Natural killer cell (primary cell): ENCODE measurements around the gene ETF1. TPM values are rescaled to one million over a fixed set of nuclear protein-coding genes. Genes with fewer than 3 reads are reported as not detected.

Source experiments
- ATAC-seq, 3 donors: fragments of 150-1000 bp in 2 of 3; fragments of 200-7000 bp in 1 of 3; cut with Tn5 transposase; 1 replicate in 1 of 3; 2 replicates in 2 of 3; pipeline ENCODE4 v1.10.0; 2021; ENCODE audit warnings: mild to moderate bottlenecking in 2 of 3, moderate library complexity in 2 of 3
- DNase-seq, 2 donors: peaks; one replicate each; pipeline versions ENCODE4 v3.0.0 to v3.0.0-alpha.2; 2013 to 2021; ENCODE audit warnings: mixed read lengths in 1 of 2
- H3K27ac ChIP-seq: one replicate; pipeline ENCODE4 v1.5.1; 2013; ENCODE audit warnings: mild to moderate bottlenecking, low read length
- H3K27me3 ChIP-seq: one replicate; pipeline ENCODE4 v1.6.1; 2013; ENCODE audit warnings: low read length; ENCODE audit not compliant: control insufficient read depth, insufficient read depth
- H3K36me3 ChIP-seq: one replicate; pipeline ENCODE4 v1.6.1; 2013; ENCODE audit warnings: low read length; ENCODE audit not compliant: control insufficient read depth, insufficient read depth
- H3K4me1 ChIP-seq: one replicate; pipeline ENCODE4 v1.6.1; 2013; ENCODE audit warnings: low read length; ENCODE audit not compliant: control insufficient read depth, insufficient read depth
- H3K4me3 ChIP-seq: one replicate; pipeline ENCODE4 v1.5.1; 2013; ENCODE audit warnings: low read length
- H3K9me3 ChIP-seq: one replicate; pipeline ENCODE4 v1.6.1; 2013; ENCODE audit warnings: low read length; ENCODE audit not compliant: control insufficient read depth, insufficient read depth
- H3K27ac Mint-ChIP-seq, 2 donors: one replicate each; pipeline ENCODE4 v1.8.0; 2022; ENCODE audit warnings: mild to moderate bottlenecking in 2 of 2, mixed read lengths in 2 of 2, moderate library complexity in 1 of 2
- H3K27me3 Mint-ChIP-seq, 2 donors: one replicate each; pipeline ENCODE4 v1.8.0; 2022; ENCODE audit warnings: low read depth in 2 of 2, mixed read lengths in 2 of 2
- H3K36me3 Mint-ChIP-seq: one replicate; pipeline ENCODE4 v1.8.0; 2022; ENCODE audit warnings: mixed read lengths
- H3K4me1 Mint-ChIP-seq, 2 donors: one replicate each; pipeline ENCODE4 v1.8.0; 2022; ENCODE audit warnings: mixed read lengths in 2 of 2
- H3K4me3 Mint-ChIP-seq: one replicate; pipeline ENCODE4 v1.8.0; 2022; ENCODE audit warnings: mild to moderate bottlenecking, moderate library complexity, mixed read lengths
- H3K9me3 Mint-ChIP-seq, 2 donors: one replicate each; pipeline ENCODE4 v1.8.0; 2022; ENCODE audit warnings: mixed read lengths in 2 of 2
- CTCF ChIP-seq: fragments of 200-600 bp; IDR thresholded peaks from one replicate; pipeline ENCODE4 v1.8.0; 2022; ENCODE audit warnings: antibody characterized with exemption
- whole genome bisulfite sequencing: methylation state at CpG from one replicate; pipeline ENCODE4 v1.1.7; 2013; ENCODE audit warnings: missing lambda C conversion rate; ENCODE audit not compliant: insufficient coverage; 5-methylcytosine and 5-hydroxymethylcytosine counted together
- intact Hi-C: fragments of 100-400 bp; cut with micrococcal nuclease; formaldehyde crosslinking; loops from one replicate; pipeline ENCODE4 v1.14.2; 2022
- total RNA-seq, 4 donors: library from RNA; stranded (reverse); fragments of 120-200 nt in 1 of 4; gene quantifications; one replicate each; pipeline versions ENCODE4 v1.2.3 to v1.2.4, GENCODE V29; 2013 to 2022

The ETF1 gene
- total RNA-seq, 3 donors from 2014 or later (not counting 1 experiment from before 2014, with no cell fraction given), result 135 to 189 (median 136) TPM

- Mint-ChIP-seq H3K27me3 (no peaks in the 10 kb centered on the region), H3K36me3 (peaks cover 47% of the 10 kb centered on the region), H3K4me3 (peak overlapping the region; percentile 10), H3K4me1 (peaks cover 73% of the 10 kb centered on the region in 2 donors), H3K27ac (peak overlapping the region; percentile 43 to 87), H3K9me3 (no peaks in the 10 kb centered on the region)
- DNase-seq, result no peak
- no peak for ATAC-seq
- intact Hi-C loops, result loop anchor here (10.0 kb wide), 1 partner anchor 821 kb away; the partner anchor contains the start of genes MZB1 and SLC23A1
- Histone ChIP-seq H3K27me3 (no peaks in the 10 kb centered on the region), H3K27ac (no peak overlapping the region), H3K9me3 (no peaks in the 10 kb centered on the region), H3K4me3 (no peak overlapping the region), H3K36me3 (peaks cover 67% of the 10 kb centered on the region), H3K4me1 (peaks cover 46% of the 10 kb centered on the region)
- 87% methylated on average over 3 of the region's 3 CpGs for WGBS
- no peak for TF ChIP-seq CTCF
These were observed 20.5 kb upstream of the ETF1 start for GRCh38 chr5:138563340-138564118.

GRCh38 chr5:138560971-138561370 lies 17.9 kb upstream of the ETF1 start:
- no peak for DNase-seq
- no peaks in the 10 kb centered on the region for H3K27me3 Mint-ChIP-seq
- H3K4me1 Mint-ChIP-seq, result peaks cover 56 to 61% of the 10 kb centered on the region in 2 donors
- no peak overlapping the region for H3K4me3 ChIP-seq
- no peak for TF ChIP-seq CTCF
- intact Hi-C loops, result loop anchor here (10.0 kb wide), 1 partner anchor 824 kb away; the partner anchor contains the start of genes MZB1 and SLC23A1
- H3K9me3 Mint-ChIP-seq, result no peaks in the 10 kb centered on the region
- no peaks in the 10 kb centered on the region for H3K9me3 ChIP-seq
- no peaks in the 10 kb centered on the region for H3K27me3 ChIP-seq
- peaks cover 22% of the 10 kb centered on the region for H3K4me1 ChIP-seq
- H3K36me3 Mint-ChIP-seq, result peaks cover 48% of the 10 kb centered on the region
- H3K36me3 ChIP-seq, result peaks cover 67% of the 10 kb centered on the region
- WGBS, result 93% methylated on average over 4 of the region's 6 CpGs
- H3K27ac Mint-ChIP-seq, result peak overlapping the region in 1 of 2 donors; percentile 60
- no peak for ATAC-seq
- peak overlapping the region; percentile 61 for H3K4me3 Mint-ChIP-seq
- H3K27ac ChIP-seq, result no peak overlapping the region

GRCh38 chr5:138559937-138560336 lies 16.9 kb upstream of the ETF1 start:
- DNase-seq, result no peak
- ATAC-seq, result no peak
- H3K27me3 Mint-ChIP-seq, result no peaks in the 10 kb centered on the region
- no peaks in the 10 kb centered on the region for H3K9me3 Mint-ChIP-seq
- over 99% methylated on average over 7 of the region's 7 CpGs for WGBS
- peaks cover 48 to 53% of the 10 kb centered on the region in 2 donors for H3K4me1 Mint-ChIP-seq
- H3K4me1 ChIP-seq, result peaks cover 14% of the 10 kb centered on the region
- no peaks in the 10 kb centered on the region for H3K9me3 ChIP-seq
- H3K36me3 Mint-ChIP-seq, result peaks cover 41% of the 10 kb centered on the region
- no peak for TF ChIP-seq CTCF
- no peak overlapping the region for H3K4me3 Mint-ChIP-seq
- H3K27ac ChIP-seq, result no peak overlapping the region
- H3K36me3 ChIP-seq, result peaks cover 75% of the 10 kb centered on the region
- peak overlapping the region in 1 of 2 donors; percentile 34 for H3K27ac Mint-ChIP-seq
- intact Hi-C loops, result loop anchor here (10.0 kb wide), 1 partner anchor 825 kb away; the partner anchor contains the start of genes MZB1 and SLC23A1
- no peak overlapping the region for H3K4me3 ChIP-seq
- H3K27me3 ChIP-seq, result no peaks in the 10 kb centered on the region
